Measurements from ENCODE around the gene EPHA5.
"Not testable (repeated sequence)": the region's sequence is repeated elsewhere in the genome, so short reads cannot be mapped to it uniquely, and the experiment has no call there.

The EPHA5 gene

DNA sequence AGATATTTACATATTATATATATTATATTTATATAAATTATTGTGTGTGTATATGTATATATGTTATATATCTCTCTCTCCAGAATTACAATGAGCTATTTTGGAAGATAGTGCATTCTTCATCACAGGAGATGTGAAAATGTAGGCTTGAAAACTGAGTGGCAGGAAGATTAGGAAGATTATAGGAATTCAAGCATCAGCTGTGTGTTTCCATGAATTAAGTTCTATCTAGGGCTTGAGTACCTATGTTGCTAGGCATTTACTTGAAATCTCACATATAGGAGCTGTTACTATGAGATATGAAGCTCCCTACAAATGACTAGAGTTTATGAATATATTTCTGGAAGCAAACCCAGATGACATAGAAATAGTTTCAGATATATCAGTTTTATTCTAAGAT lies 328.7 kb downstream of the EPHA5 start:
- no peak for DNase-seq (ENCODE audit: low read depth)
- no peak for TF ChIP-seq CTCF (IDR thresholded peaks at IDR 0.05; ENCODE audit: low read length, missing control alignments)
- H3K4me3 ChIP-seq (replicated peaks; ENCODE audit: low read depth, low read length), result no peak overlapping the region

DNA sequence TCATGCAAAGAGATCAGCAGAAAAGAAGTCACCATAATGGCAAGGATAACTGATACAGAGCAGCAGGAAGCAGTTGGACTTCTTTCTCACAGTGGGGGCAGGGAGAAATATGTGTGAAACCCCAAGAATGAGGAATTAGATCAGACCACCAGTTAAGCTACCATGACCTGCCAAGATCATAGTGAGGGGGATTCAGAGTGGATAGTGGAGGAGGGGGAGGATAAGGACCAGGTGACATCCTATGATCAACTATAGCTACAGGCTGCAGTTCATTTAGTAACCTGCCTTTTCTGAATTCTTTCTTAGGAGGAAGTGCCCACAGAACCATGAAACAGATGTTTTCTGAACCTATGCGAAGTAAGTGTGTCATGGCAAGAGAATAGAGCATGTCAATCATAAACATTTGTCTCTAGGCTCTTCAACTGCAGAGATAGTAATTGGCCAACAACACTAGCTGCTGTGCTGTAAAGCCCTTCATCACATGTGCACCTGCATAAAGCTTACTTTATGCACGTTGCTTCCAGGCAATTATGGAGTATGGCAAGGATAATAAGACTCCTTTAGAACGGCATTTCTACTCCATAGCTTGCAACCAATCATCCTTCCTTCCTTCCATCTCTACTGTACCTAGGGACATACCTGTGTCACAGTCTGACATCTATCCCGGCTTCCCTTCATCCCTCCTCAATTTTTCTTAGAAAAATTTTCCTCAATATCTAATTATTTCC lies 329.7 kb downstream of the EPHA5 start:
- no peak for TF ChIP-seq CTCF (IDR thresholded peaks at IDR 0.05; ENCODE audit: low read length, missing control alignments)
- DNase-seq (ENCODE audit: low read depth), result no peak
- no peak overlapping the region for H3K4me3 ChIP-seq (replicated peaks; ENCODE audit: low read depth, low read length)

GRCh38 chr4:65337371-65337770 lies 332.9 kb downstream of the EPHA5 start:
- no peak for TF ChIP-seq CTCF (IDR thresholded peaks at IDR 0.05; ENCODE audit: low read length, missing control alignments)
- H3K4me3 ChIP-seq (replicated peaks; ENCODE audit: low read depth, low read length), result no peak overlapping the region
- DNase-seq (ENCODE audit: low read depth), result no peak

GRCh38 chr4:65336465-65336864 lies 333.8 kb downstream of the EPHA5 start:
- no peak overlapping the region for H3K4me3 ChIP-seq (replicated peaks; ENCODE audit: low read depth, low read length)
- TF ChIP-seq CTCF (IDR thresholded peaks at IDR 0.05; ENCODE audit: low read length, missing control alignments), result no peak
- DNase-seq (ENCODE audit: low read depth), result no peak

- TF ChIP-seq CTCF (IDR thresholded peaks at IDR 0.05; ENCODE audit: low read length, missing control alignments), result no peak
- no peak for DNase-seq (ENCODE audit: low read depth)
Measured at GRCh38 chr4:65316534-65316933, 353.8 kb downstream of the EPHA5 start.

DNA sequence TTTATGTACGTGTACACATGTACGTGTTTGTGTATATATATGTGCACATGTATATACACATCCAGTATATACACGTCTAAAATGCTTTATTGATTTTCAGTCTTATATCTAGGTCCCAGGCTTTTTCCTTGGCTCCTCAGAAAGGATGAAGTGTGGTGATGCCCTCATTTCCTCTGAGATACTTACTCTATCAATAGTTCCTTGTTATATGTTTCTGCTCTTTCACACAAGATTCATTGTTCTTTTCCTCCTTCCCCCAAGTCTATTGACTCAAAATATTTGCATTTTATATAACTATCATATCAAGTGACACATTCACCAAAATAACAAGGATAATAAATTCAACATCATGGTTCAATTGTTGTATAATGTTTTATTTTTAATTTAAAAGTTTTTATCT lies 359.2 kb downstream of the EPHA5 start:
- no peak for TF ChIP-seq CTCF (IDR thresholded peaks at IDR 0.05; ENCODE audit: low read length, missing control alignments)
- no peak overlapping the region for H3K4me3 ChIP-seq (replicated peaks; ENCODE audit: low read depth, low read length)
- no peak for DNase-seq (ENCODE audit: low read depth)

More at GRCh38 chr4:65316534-65316933, 353.8 kb downstream of the EPHA5 start:
- no peak overlapping the region for H3K4me3 ChIP-seq (replicated peaks; ENCODE audit: low read depth, low read length)

DNA sequence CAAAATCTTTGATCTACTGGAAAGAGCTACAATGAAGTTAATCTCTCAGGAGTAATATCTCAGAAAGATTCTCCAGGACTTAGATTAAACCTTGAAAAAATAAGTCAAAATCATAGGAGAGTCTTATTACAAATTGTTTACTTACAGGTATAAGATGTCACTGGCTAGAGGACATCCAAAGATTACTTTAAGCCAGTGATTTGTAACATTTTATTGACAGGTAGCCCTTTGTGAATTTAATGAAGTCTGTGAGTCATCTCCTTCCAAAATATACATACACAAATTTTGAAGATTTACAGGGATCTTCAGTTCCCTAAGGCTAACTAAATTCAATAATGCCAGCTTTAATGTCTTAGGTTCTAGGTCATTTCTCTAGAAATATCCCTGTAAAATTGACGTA lies 359.7 kb downstream of the EPHA5 start:
- no peak for DNase-seq (ENCODE audit: low read depth)
- TF ChIP-seq CTCF (IDR thresholded peaks at IDR 0.05; ENCODE audit: low read length, missing control alignments), result no peak
- H3K4me3 ChIP-seq (replicated peaks; ENCODE audit: low read depth, low read length), result no peak overlapping the region

GRCh38 chr4:65308626-65309025 lies 361.7 kb downstream of the EPHA5 start:
- not testable (repeated sequence) for DNase-seq (ENCODE audit: low read depth); H3K4me3 ChIP-seq (replicated peaks; ENCODE audit: low read depth, low read length)
